ENCODE measurements around the gene C5AR1. TPM values are rescaled to one million over a fixed set of nuclear protein-coding genes. Genes with fewer than 3 reads are reported as not detected.

C5AR1 gene
- total and polyA plus RNA-seq, 9 of the 15 experiments (the other 6 are each of a cell fraction or from before 2014, with no cell fraction given): 0.06 to 1.6 (median 0.28) TPM; not detected in 3

DNA sequence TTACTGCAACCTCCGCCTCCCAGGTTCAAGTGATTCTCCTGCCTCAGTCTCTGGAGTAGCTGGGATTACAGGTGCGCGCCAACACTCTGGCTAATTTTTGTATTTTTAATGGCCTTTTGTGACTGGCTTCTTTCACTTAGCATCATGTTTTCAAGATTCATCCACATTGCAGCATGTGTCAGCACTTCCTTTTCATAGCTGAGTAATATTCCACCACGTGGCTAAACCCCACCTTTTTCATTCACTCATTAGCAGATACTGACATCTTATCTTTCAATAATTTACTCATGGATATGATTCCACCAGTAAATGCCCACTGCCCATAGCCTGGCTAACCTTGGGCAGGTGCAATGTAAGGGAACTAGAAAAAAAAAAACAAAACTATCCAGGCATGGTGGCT is 6.9 kb downstream of the C5AR1 start (continued):
- TF ChIP-seq CREBBP (IDR thresholded peaks at IDR 0.05; ENCODE audit: low read depth, low read length) (no peak), ZNF316 (IDR thresholded peaks at IDR 0.05) (peak; percentile 66), HDAC2 (IDR thresholded peaks at IDR 0.05) (0 out of 2 replicates have a peak, but pooled peaks have one; percentile 13), BCOR (IDR thresholded peaks at IDR 0.05) (peak; percentile 80), NFE2 (IDR thresholded peaks at IDR 0.05; ENCODE audit: low read depth) (peak; percentile 23; the same call in 1 of the 2 replicates), CXXC5 (CRISPR knock-in tag; IDR thresholded peaks at IDR 0.05) (no peak)
- TF ChIP-seq, protein P1, sequence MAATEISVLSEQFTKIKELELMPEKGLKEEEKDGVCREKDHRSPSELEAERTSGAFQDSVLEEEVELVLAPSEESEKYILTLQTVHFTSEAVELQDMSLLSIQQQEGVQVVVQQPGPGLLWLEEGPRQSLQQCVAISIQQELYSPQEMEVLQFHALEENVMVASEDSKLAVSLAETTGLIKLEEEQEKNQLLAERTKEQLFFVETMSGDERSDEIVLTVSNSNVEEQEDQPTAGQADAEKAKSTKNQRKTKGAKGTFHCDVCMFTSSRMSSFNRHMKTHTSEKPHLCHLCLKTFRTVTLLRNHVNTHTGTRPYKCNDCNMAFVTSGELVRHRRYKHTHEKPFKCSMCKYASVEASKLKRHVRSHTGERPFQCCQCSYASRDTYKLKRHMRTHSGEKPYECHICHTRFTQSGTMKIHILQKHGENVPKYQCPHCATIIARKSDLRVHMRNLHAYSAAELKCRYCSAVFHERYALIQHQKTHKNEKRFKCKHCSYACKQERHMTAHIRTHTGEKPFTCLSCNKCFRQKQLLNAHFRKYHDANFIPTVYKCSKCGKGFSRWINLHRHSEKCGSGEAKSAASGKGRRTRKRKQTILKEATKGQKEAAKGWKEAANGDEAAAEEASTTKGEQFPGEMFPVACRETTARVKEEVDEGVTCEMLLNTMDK (IDR thresholded peaks at IDR 0.05; ENCODE audit: borderline replicate concordance, insufficient read depth, low read depth, low read length, poor library complexity, severe bottlenecking): no peak

DNA sequence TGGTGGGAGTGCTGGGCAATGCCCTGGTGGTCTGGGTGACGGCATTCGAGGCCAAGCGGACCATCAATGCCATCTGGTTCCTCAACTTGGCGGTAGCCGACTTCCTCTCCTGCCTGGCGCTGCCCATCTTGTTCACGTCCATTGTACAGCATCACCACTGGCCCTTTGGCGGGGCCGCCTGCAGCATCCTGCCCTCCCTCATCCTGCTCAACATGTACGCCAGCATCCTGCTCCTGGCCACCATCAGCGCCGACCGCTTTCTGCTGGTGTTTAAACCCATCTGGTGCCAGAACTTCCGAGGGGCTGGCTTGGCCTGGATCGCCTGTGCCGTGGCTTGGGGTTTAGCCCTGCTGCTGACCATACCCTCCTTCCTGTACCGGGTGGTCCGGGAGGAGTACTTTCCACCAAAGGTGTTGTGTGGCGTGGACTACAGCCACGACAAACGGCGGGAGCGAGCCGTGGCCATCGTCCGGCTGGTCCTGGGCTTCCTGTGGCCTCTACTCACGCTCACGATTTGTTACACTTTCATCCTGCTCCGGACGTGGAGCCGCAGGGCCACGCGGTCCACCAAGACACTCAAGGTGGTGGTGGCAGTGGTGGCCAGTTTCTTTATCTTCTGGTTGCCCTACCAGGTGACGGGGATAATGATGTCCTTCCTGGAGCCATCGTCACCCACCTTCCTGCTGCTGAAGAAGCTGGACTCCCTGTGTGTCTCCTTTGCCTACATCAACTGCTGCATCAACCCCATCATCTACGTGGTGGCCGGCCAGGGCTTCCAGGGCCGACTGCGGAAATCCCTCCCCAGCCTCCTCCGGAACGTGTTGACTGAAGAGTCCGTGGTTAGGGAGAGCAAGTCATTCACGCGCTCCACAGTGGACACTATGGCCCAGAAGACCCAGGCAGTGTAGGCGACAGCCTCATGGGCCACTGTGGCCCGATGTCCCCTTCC is 10.5 kb downstream of the C5AR1 start:
- Histone ChIP-seq H4K20me1 (replicated peaks; ENCODE audit: control insufficient read depth, insufficient read depth, low read length) (no peaks in the 10 kb centered on the region), H3K4me3 (no peak overlapping the region), H3K4me1 (replicated peaks in 1 of 2; ENCODE audit: control insufficient read depth in 2 of 2, insufficient read depth in 2 of 2, low read length in 2 of 2) (peaks cover 8 to 22% of the 10 kb centered on the region in 2 experiments; a peak in 4 of 5 replicates), H3K27me3 (ENCODE audit: control insufficient read depth in 2 of 2, insufficient read depth in 2 of 2, low read length in 2 of 2) (no peaks in the 10 kb centered on the region; a peak in 1 of 5 replicates), H3K9me3 (replicated peaks; ENCODE audit: control insufficient read depth, insufficient read depth, low read depth, low read length) (no peaks in the 10 kb centered on the region), H3K79me2 (ENCODE audit: control insufficient read depth, insufficient read depth, low read length) (no peaks in the 10 kb centered on the region), H3K36me3 (ENCODE audit: control insufficient read depth, insufficient read depth, low read length) (no peaks in the 10 kb centered on the region), H3K27ac (ENCODE audit: extremely low read depth, low read depth, low read length) (no peak overlapping the region), H3K4me2 (ENCODE audit: insufficient read depth, low read length) (no peak overlapping the region), H2AFZ (ENCODE audit: low read depth, low read length) (no peak overlapping the region), H3K9ac (ENCODE audit: insufficient read depth in 1 of 2, low read depth in 2 of 2, low read length in 2 of 2) (no peak overlapping the region; a peak in 1 of 4 replicates), H3K9me1 (ENCODE audit: control insufficient read depth, insufficient read depth, low read length) (no peaks in the 10 kb centered on the region)
- DNase-seq (ENCODE audit: extremely low read depth in 1 of 4, low spot score in 3 of 4): no peak
- BruUV-seq (replicated peaks): no TSS peak
- no peak for FAIRE-seq
- ChIA-PET POLR2A (no interaction called here), CTCF (ENCODE audit: low intra/inter-chr PET ratio) (no interaction called here)
- in situ Hi-C loops (cut with MboI): no loop called here
- ATAC-seq: no peak
- TF ChIP-seq EZH2 (IDR thresholded peaks at IDR 0.05; ENCODE audit: borderline replicate concordance, low read depth, low read length): no peak
- TF ChIP-seq, protein P2, sequence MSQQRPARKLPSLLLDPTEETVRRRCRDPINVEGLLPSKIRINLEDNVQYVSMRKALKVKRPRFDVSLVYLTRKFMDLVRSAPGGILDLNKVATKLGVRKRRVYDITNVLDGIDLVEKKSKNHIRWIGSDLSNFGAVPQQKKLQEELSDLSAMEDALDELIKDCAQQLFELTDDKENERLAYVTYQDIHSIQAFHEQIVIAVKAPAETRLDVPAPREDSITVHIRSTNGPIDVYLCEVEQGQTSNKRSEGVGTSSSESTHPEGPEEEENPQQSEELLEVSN (IDR thresholded peaks at IDR 0.05; ENCODE audit: borderline replicate concordance in 1 of 2, extremely low read depth in 1 of 2, insufficient read depth in 1 of 2, insufficient read length in 1 of 2, low read depth in 1 of 2, low read length in 1 of 2, poor library complexity in 1 of 2, severe bottlenecking in 1 of 2): no peak
- TF ChIP-seq, protein P3, sequence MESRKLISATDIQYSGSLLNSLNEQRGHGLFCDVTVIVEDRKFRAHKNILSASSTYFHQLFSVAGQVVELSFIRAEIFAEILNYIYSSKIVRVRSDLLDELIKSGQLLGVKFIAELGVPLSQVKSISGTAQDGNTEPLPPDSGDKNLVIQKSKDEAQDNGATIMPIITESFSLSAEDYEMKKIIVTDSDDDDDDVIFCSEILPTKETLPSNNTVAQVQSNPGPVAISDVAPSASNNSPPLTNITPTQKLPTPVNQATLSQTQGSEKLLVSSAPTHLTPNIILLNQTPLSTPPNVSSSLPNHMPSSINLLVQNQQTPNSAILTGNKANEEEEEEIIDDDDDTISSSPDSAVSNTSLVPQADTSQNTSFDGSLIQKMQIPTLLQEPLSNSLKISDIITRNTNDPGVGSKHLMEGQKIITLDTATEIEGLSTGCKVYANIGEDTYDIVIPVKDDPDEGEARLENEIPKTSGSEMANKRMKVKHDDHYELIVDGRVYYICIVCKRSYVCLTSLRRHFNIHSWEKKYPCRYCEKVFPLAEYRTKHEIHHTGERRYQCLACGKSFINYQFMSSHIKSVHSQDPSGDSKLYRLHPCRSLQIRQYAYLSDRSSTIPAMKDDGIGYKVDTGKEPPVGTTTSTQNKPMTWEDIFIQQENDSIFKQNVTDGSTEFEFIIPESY (CRISPR knock-in tag; IDR thresholded peaks at IDR 0.05): 0 out of 2 replicates have a peak, but pooled peaks have one; percentile 25
- TF ChIP-seq, protein P4, sequence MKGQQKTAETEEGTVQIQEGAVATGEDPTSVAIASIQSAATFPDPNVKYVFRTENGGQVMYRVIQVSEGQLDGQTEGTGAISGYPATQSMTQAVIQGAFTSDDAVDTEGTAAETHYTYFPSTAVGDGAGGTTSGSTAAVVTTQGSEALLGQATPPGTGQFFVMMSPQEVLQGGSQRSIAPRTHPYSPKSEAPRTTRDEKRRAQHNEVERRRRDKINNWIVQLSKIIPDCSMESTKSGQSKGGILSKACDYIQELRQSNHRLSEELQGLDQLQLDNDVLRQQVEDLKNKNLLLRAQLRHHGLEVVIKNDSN (CRISPR knock-in tag; IDR thresholded peaks at IDR 0.05): no peak
- intact Hi-C loops (cut with micrococcal nuclease): no loop called here
- 78% methylated on average over 36 of the region's 46 CpGs for WGBS (ENCODE audit: insufficient coverage, low coverage, missing lambda C conversion rate)

Measured in K562 (cell line).